Aorta (tissue), 5 donors: Measurements from ENCODE around the gene HSF2BP. TPM values are rescaled to one million over a fixed set of nuclear protein-coding genes. Genes with fewer than 3 reads are reported as not detected.

Experiments
- ATAC-seq: fragments of 200-7000 bp; cut with Tn5 transposase; one replicate; pipeline ENCODE4 v1.9.1; 2022; ENCODE audit warnings: moderate library complexity; ENCODE audit not compliant: low FRiP score
- DNase-seq, 2 donors: peaks; one replicate each; pipeline ENCODE4 v3.0.0-alpha.2; 2020
- H3K27ac ChIP-seq, 2 donors: one replicate each; pipeline ENCODE4 v1.5.1; 2013; ENCODE audit warnings: low read length in 2 of 2, mild to moderate bottlenecking in 2 of 2, moderate library complexity in 2 of 2, control low read depth in 1 of 2, inconsistent platforms in 1 of 2, low read depth in 1 of 2
- H3K27me3 ChIP-seq, 2 donors: one replicate each; pipeline ENCODE4 v1.6.1; 2013; ENCODE audit warnings: control low read depth in 1 of 2, low read length in 1 of 2, mild to moderate bottlenecking in 1 of 2, moderate library complexity in 1 of 2; ENCODE audit not compliant: insufficient read depth in 2 of 2, control insufficient read depth in 1 of 2
- H3K36me3 ChIP-seq, 2 donors: one replicate each; pipeline ENCODE4 v1.6.1; 2013; ENCODE audit warnings: control low read depth in 1 of 2, low read length in 1 of 2, mild to moderate bottlenecking in 1 of 2; ENCODE audit not compliant: insufficient read depth in 2 of 2, control insufficient read depth in 1 of 2
- H3K4me1 ChIP-seq, 2 donors: one replicate each; pipeline ENCODE4 v1.6.1; 2013; ENCODE audit warnings: low read length in 2 of 2, control low read depth in 1 of 2, mild to moderate bottlenecking in 1 of 2, moderate library complexity in 1 of 2; ENCODE audit not compliant: insufficient read depth in 2 of 2, control insufficient read depth in 1 of 2
- H3K4me3 ChIP-seq, 2 donors: one replicate each; pipeline ENCODE4 v1.5.1; 2013; ENCODE audit warnings: low read length in 2 of 2, control low read depth in 1 of 2, mild to moderate bottlenecking in 1 of 2
- H3K9me3 ChIP-seq: one replicate; pipeline ENCODE4 v1.6.1; 2013; ENCODE audit warnings: mild to moderate bottlenecking, low read length; ENCODE audit not compliant: control insufficient read depth
- WGBS, 2 donors: extraction: QIAGEN DNeasy Blood & Tissue Kit; methylation state at CpG; one replicate each; pipeline ENCODE4 v1.1.7; 2013; 5-methylcytosine and 5-hydroxymethylcytosine counted together
- intact Hi-C, 2 donors: fragments of 100-400 bp; cut with DNase I; formaldehyde crosslinking; loops; one replicate each; pipeline versions ENCODE4 v1.14.2 to v1.15.0; 2022
- polyA plus RNA-seq, 2 donors: library from polyadenylated mRNA; stranded (reverse); fragments of 200-250 nt; gene quantifications; one replicate each; pipeline ENCODE4 v1.2.3, GENCODE V29; 2013
- total RNA-seq, 2 donors: library from RNA; stranded (reverse); fragmentation: NEBNext Ultra II Directional; extraction: Animal tissue kit (Norgen Biotek cat#: 25700); gene quantifications; one replicate each; pipeline ENCODE4 v1.2.1, GENCODE V29; 2021
- donor health status: healthy with polysubstance abuse.
- donor health status: Bipolar disorder and iron deficiency.
- donor health status: DM: no; HTN: no; CAD: no.
- donor health status: DM: no; HTN: no; CAD: no.
- donor health status: DM: yes; HTN: yes; CAD: no.

The HSF2BP gene
- total and polyA plus RNA-seq, 4 donors = 0.51 TPM; not detected in 3

DNA sequence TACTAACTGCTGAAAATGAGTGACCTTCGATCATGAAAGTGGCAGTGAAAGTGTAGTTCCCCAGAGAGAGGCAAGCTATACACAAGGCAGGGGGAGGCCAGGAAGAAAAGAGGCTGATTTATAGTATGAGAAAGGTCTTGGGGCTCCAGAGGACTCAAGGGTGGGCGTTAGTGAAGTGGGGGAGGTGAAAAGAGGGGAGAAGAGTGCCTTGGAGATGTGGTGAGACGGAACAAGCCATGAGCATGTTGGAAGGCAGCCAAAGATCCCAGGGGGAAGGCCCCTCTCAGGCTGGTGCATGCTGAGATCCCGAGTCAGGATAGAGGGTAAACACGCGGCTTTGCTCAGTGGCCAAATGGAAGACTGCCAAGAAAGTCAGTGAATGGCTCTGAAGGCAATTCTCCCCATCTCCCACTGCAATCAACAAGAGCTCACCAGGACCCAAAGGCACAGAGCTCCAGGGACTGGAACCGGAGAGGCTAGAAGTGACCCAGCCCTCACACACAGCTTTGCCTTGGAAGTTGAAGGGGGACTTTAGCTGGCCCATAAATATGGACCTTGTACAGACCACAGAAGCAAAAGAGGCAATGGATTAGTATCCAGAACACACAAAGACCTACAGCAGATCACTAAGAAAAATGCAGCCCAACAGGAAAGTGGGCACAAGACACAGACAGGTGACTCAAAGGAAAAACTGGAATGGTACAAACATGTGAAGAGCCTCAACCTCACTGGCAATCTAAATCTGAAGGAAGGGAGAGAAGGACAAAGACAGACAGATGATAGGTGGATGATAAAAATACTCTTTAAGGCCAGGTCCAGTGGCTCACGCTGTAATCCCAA, 49.6 kb downstream of the HSF2BP start:
- WGBS, 2 donors = 32% methylated on average over 8 of the region's 8 CpGs
- Histone ChIP-seq H3K9me3 (no peaks in the 10 kb centered on the region), H3K4me1 (no peaks in the 10 kb centered on the region), H3K27me3 (no peaks in the 10 kb centered on the region), H3K4me3 (no peak overlapping the region), H3K27ac (no peak overlapping the region), H3K36me3 (no peaks in the 10 kb centered on the region)
- intact Hi-C loops = no loop called here
- peak; percentile 30 for ATAC-seq
- DNase-seq = peak in 1 of 2 donors; percentile 48

DNA sequence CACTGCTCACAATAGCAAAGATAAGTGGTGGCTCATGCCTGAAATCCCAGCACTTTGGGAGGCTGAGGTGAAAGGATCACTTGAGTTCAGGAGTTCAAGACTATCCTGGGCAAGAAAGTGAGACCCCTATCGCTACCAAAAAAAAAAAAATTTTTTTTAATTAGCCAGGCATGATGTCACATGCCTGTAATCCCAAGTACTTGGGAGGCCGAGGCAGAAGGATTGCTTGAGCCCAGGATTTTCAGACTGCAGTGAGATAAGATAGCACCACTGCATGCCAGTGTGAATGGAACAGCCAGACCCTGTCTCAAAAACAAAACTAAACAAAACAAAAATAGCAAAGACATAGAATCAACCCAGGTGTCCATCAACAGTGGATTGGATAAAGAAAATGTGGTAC, 50.6 kb downstream of the HSF2BP start:
- H3K27ac ChIP-seq = no peak overlapping the region
- H3K36me3 ChIP-seq = no peaks in the 10 kb centered on the region
- H3K9me3 ChIP-seq = no peaks in the 10 kb centered on the region
- DNase-seq = no peak
- intact Hi-C loops = no loop called here
- ATAC-seq = no peak
- 37 to 42% methylated on average over 2 of the region's 2 CpGs for WGBS, 2 donors
- H3K27me3 ChIP-seq = no peaks in the 10 kb centered on the region
- H3K4me1 ChIP-seq = no peaks in the 10 kb centered on the region
- H3K4me3 ChIP-seq = no peak overlapping the region

DNA sequence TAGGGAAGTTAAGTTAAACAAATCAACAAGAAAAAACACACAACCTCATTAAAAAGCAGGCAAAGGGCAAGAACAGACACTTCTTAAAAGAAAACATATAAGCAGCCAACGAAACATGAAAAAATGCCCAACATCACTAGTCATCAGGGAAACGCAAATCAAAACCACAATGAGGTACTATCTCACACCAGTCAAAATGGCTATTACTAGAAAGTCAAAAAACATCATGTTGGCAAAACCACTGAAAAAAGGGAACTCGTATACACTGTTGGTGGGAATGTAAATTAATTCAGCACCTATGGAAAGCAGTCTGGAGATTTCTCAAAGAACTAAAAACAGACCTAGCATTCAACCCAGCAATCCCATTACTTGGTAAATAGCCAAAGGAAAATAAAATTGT, 51.1 kb downstream of the HSF2BP start:
- Histone ChIP-seq H3K27me3 (no peaks in the 10 kb centered on the region), H3K4me3 (no peak overlapping the region), H3K9me3 (no peaks in the 10 kb centered on the region), H3K36me3 (no peaks in the 10 kb centered on the region), H3K4me1 (no peaks in the 10 kb centered on the region), H3K27ac (no peak overlapping the region)
- WGBS, 2 donors = 69 to 70% methylated on average over 3 of the region's 3 CpGs
- ATAC-seq (no peak), DNase-seq (no peak)
- intact Hi-C loops = no loop called here

DNA sequence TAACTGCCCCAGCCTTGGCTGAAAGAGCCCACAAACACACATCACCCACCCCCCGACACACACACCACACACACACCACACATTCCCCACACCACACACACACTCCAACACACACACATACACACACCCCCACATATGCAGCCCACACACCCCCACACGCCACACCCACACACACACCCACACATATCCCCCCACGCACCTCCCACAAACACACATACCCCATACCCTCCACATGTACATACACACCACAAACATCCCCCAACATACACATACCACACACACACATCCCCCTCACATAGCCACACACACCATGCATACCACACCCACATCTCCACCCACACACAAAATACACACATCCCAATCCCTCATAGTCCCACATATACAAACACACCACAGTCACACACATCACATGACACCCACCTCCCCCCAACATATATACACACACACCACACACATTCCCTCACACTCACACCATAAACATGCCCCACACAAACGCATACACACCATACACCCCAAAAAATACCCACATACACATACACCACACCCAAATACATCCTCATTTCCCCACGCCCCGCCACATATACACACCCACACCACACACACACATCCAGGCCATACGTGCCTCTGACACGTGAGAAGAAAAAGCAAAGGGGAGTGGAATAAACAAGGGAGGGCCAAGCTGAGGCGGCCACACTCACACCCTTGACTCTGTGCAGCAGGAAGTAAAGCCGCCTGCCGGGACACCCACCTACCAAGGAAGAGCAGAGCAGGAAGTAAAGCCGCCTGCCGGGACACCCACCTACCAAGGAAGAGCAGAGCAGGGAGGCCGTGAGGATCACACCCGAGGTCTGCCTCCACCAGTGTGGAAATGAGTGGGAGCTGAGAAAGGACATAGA, 53.7 kb downstream of the HSF2BP start:
- no peak overlapping the region for H3K27ac ChIP-seq
- no peaks in the 10 kb centered on the region for H3K27me3 ChIP-seq
- no peaks in the 10 kb centered on the region for H3K36me3 ChIP-seq
- ATAC-seq = no peak
- no peaks in the 10 kb centered on the region for H3K9me3 ChIP-seq
- no peaks in the 10 kb centered on the region for H3K4me1 ChIP-seq
- H3K4me3 ChIP-seq = no peak overlapping the region
- 91 to 94% methylated on average over 15 of the region's 15 CpGs for WGBS, 2 donors
- intact Hi-C loops = no loop called here
- DNase-seq = no peak

DNA sequence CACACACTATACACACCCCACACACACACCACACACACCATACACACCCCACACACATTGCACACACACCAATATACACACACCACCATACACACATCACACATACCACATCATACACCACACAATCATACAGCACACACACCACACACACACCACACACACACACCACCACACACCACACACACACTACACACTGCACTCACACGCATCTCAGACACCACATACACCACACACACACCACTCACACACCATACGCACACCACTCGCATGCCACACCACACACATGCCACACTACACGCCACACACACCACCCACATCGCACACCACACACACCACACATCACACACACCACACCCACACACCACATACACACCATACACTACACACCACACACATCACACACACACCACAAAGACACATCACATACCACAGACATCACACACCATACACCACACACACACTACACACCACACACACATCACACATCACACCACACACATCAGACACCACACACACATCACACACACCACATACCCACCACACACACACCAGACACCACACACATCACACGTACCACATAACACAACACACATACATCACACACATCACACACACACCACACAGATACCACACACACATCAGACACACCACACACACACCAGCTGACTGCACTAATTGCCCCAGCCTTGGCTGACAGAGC, 54.6 kb downstream of the HSF2BP start:
- ATAC-seq (no peak), DNase-seq (no peak)
- Histone ChIP-seq H3K36me3 (no peaks in the 10 kb centered on the region), H3K9me3 (no peaks in the 10 kb centered on the region), H3K4me3 (no peak overlapping the region), H3K27me3 (no peaks in the 10 kb centered on the region), H3K27ac (no peak overlapping the region), H3K4me1 (no peaks in the 10 kb centered on the region)
- WGBS, 2 donors = 94 to 96% methylated on average over 6 of the region's 6 CpGs
- intact Hi-C loops = no loop called here

DNA sequence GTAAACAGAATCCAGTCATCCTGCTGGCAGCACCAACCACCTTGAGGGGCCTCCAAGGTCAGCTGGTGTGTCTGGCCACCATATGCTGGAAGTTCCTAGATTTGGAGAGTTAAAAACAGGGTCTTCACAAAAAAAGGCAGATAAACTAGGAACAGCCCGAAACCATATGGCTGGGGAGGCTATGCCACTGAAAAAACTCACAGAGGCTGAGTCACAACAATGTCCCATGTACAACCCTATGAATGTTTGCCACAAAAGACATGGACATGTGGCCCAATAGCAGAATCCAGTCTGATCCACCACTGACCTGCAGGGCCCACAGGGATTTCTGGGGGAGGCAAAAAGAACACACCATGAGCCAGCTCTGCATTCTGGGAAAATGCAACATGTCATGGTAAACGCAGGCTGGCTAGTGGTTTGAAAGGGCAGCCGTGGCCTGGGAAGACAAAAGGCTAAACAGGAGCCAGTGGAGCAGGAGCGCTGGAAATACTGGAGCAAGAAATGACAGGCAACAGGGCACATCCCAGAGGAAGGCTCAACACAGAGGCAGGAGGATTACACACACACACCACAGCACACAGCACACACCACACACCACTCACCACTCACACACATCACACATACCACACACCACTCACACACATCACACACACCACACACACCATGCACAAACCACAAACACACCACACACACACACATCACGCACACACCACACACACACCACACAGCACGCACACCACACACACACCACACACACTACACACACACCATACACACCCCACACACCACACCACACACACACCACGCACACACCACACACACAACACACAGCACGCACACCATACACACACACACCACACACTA, 55.4 kb downstream of the HSF2BP start:
- Histone ChIP-seq H3K4me1 (no peaks in the 10 kb centered on the region), H3K36me3 (no peaks in the 10 kb centered on the region), H3K27me3 (no peaks in the 10 kb centered on the region), H3K27ac (no peak overlapping the region), H3K9me3 (no peaks in the 10 kb centered on the region), H3K4me3 (no peak overlapping the region)
- no peak for DNase-seq
- no peak for ATAC-seq
- 81 to 95% methylated on average over 7 to 8 of the region's 8 CpGs for WGBS, 2 donors
- intact Hi-C loops = no loop called here

DNA sequence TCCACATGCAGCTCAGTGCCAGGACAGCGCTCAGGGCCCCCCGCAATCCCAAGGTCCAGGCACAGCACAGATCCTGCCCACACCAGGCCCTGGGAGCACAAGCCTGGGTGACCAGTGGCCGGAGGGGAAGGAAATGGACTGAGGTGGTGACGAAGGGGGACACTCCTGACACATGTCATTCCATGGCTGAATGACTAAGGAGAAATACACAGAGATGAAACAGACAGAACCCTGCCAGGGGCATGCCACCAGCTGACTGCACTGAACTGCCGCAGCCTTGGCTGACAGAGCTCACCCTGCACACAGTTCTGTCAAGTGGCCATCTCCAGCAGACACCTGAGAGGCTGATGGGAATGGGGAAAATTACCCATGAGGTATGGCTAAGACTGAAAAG, 56.1 kb downstream of the HSF2BP start:
- intact Hi-C loops = no loop called here
- Histone ChIP-seq H3K36me3 (no peaks in the 10 kb centered on the region), H3K27ac (no peak overlapping the region), H3K27me3 (no peaks in the 10 kb centered on the region), H3K4me3 (no peak overlapping the region), H3K4me1 (no peaks in the 10 kb centered on the region), H3K9me3 (no peaks in the 10 kb centered on the region)
- WGBS, 2 donors = 77 to 81% methylated on average over 5 of the region's 5 CpGs
- peak in 1 of 2 donors; percentile 63 for DNase-seq
- peak; percentile 20 for ATAC-seq
